Measurements from ENCODE around the gene ACY1. TPM values are rescaled to one million over a fixed set of nuclear protein-coding genes. Genes with fewer than 3 reads are reported as not detected.
A peak's percentile ranks its signal among the peaks of the same experiment; 100 is the strongest.

ACY1 gene
- total RNA-seq, 2 donors from 2014 or later = 58.2 to 69.4 TPM

- TF ChIP-seq CTCF (conservative IDR thresholded peaks at IDR 0.05) = no peak
- H3K4me3 Mint-ChIP-seq = no peak overlapping the region
- H3K4me1 ChIP-seq (ENCODE audit: control insufficient read depth, insufficient read depth, low read length) = peaks cover 8% of the 10 kb centered on the region
- no peak for DNase-seq
- no peak overlapping the region for H3K9ac ChIP-seq (ENCODE audit: extremely low read depth, low read length, poor library complexity, severe bottlenecking)
- H3K27me3 ChIP-seq (ENCODE audit: control insufficient read depth, insufficient read depth, low read length, poor library complexity, severe bottlenecking) = no peaks in the 10 kb centered on the region
- peaks cover 8% of the 10 kb centered on the region for H3K4me1 Mint-ChIP-seq
- H3K9me3 Mint-ChIP-seq = no peaks in the 10 kb centered on the region
- H3K4me3 ChIP-seq (ENCODE audit: low read length) = no peak overlapping the region
- H3K36me3 ChIP-seq (ENCODE audit: control insufficient read depth, insufficient read depth, low read length) = no peaks in the 10 kb centered on the region
- no peaks in the 10 kb centered on the region for H3K9me3 ChIP-seq (ENCODE audit: control insufficient read depth, low read length)
- H3K36me3 Mint-ChIP-seq (ENCODE audit: low read depth) = peaks cover 2% of the 10 kb centered on the region
- no peak overlapping the region for H3K27ac ChIP-seq (ENCODE audit: low read depth, low read length)
- 90 to 95% methylated on average over 2 to 6 of the region's 6 CpGs for WGBS, 2 experiments (ENCODE audit: insufficient coverage in 1 of 2, insufficient read length in 1 of 2)
- no peaks in the 10 kb centered on the region for H3K27me3 Mint-ChIP-seq (ENCODE audit: insufficient read depth)
- peak overlapping the region; percentile 55 for H3K27ac Mint-ChIP-seq
Observed at GRCh38 chr3:51985063-51985462, 1.7 kb downstream of the ACY1 start.

GRCh38 chr3:51986010-51986947 lies 2.9 kb downstream of the ACY1 start:
- H3K27ac Mint-ChIP-seq = no peak overlapping the region

GRCh38 chr3:51987568-51987967 lies 4.2 kb downstream of the ACY1 start:
- no peak for TF ChIP-seq CTCF (conservative IDR thresholded peaks at IDR 0.05)
- no peaks in the 10 kb centered on the region for H3K9me3 Mint-ChIP-seq

More at GRCh38 chr3:51986010-51986947, 2.9 kb downstream of the ACY1 start:
- Histone ChIP-seq H3K9me3 (ENCODE audit: control insufficient read depth, low read length) (no peaks in the 10 kb centered on the region), H3K9ac (ENCODE audit: extremely low read depth, low read length, poor library complexity, severe bottlenecking) (no peak overlapping the region), H3K36me3 (ENCODE audit: control insufficient read depth, insufficient read depth, low read length) (no peaks in the 10 kb centered on the region), H3K4me1 (ENCODE audit: control insufficient read depth, insufficient read depth, low read length) (peaks cover 8% of the 10 kb centered on the region), H3K27ac (ENCODE audit: low read depth, low read length) (no peak overlapping the region), H3K4me3 (ENCODE audit: low read length) (no peak overlapping the region), H3K27me3 (ENCODE audit: control insufficient read depth, insufficient read depth, low read length, poor library complexity, severe bottlenecking) (no peaks in the 10 kb centered on the region)
- no peak overlapping the region for H3K4me3 Mint-ChIP-seq
- no peaks in the 10 kb centered on the region for H3K9me3 Mint-ChIP-seq
- H3K36me3 Mint-ChIP-seq (ENCODE audit: low read depth) = peaks cover 5% of the 10 kb centered on the region
- WGBS, 2 experiments (ENCODE audit: insufficient coverage in 1 of 2, insufficient read length in 1 of 2) = 60 to 91% methylated on average over 1 to 12 of the region's 12 CpGs
- no peak for TF ChIP-seq CTCF (conservative IDR thresholded peaks at IDR 0.05)
- DNase-seq = peak; percentile 45
- H3K4me1 Mint-ChIP-seq = peaks cover 8% of the 10 kb centered on the region
- H3K27me3 Mint-ChIP-seq (ENCODE audit: insufficient read depth) = no peaks in the 10 kb centered on the region

More at GRCh38 chr3:51987568-51987967, 4.2 kb downstream of the ACY1 start:
- no peak overlapping the region for H3K27ac Mint-ChIP-seq
- no peaks in the 10 kb centered on the region for H3K27me3 ChIP-seq (ENCODE audit: control insufficient read depth, insufficient read depth, low read length, poor library complexity, severe bottlenecking)
- H3K4me1 ChIP-seq (ENCODE audit: control insufficient read depth, insufficient read depth, low read length) = peaks cover 9% of the 10 kb centered on the region
- H3K4me3 Mint-ChIP-seq = no peak overlapping the region
- peaks cover 9% of the 10 kb centered on the region for H3K36me3 ChIP-seq (ENCODE audit: control insufficient read depth, insufficient read depth, low read length)
- peaks cover 15% of the 10 kb centered on the region for H3K36me3 Mint-ChIP-seq (ENCODE audit: low read depth)
- no peaks in the 10 kb centered on the region for H3K27me3 Mint-ChIP-seq (ENCODE audit: insufficient read depth)
- no peak for DNase-seq
- peaks cover 9% of the 10 kb centered on the region for H3K4me1 Mint-ChIP-seq
- WGBS, 2 experiments (ENCODE audit: insufficient coverage in 1 of 2, insufficient read length in 1 of 2) = 94 to 95% methylated on average over 4 to 7 of the region's 7 CpGs
- H3K9me3 ChIP-seq (ENCODE audit: control insufficient read depth, low read length) = no peaks in the 10 kb centered on the region
- no peak overlapping the region for H3K4me3 ChIP-seq (ENCODE audit: low read length)
- H3K27ac ChIP-seq (ENCODE audit: low read depth, low read length) = no peak overlapping the region
- H3K9ac ChIP-seq (ENCODE audit: extremely low read depth, low read length, poor library complexity, severe bottlenecking) = no peak overlapping the region

All from endodermal cell (in vitro differentiated cells).